Neural crest cell (in vitro differentiated cells): Measurements from ENCODE around the gene TWF2. TPM values are rescaled to one million over a fixed set of nuclear protein-coding genes. Genes with fewer than 3 reads are reported as not detected.
"Not testable (repeated sequence)": the region's sequence is repeated elsewhere in the genome, so short reads cannot be mapped to it uniquely, and the experiment has no call there.

Source experiments
- DNase-seq: peaks from one replicate; pipeline ENCODE4 v3.0.0; 2021; ENCODE audit warnings: low read depth, mixed read lengths, low spot score
- H3K27ac Mint-ChIP-seq: one replicate; pipeline ENCODE4 v1.8.0; 2021; ENCODE audit warnings: mild to moderate bottlenecking, mixed read lengths; ENCODE audit not compliant: unreplicated experiment
- H3K27me3 Mint-ChIP-seq: 2 replicates; pipeline ENCODE4 v1.8.0; 2021; ENCODE audit warnings: low read depth, mild to moderate bottlenecking, mixed read lengths
- H3K36me3 Mint-ChIP-seq: 2 replicates; pipeline ENCODE4 v1.8.0; 2021; ENCODE audit warnings: low read depth, mild to moderate bottlenecking, mixed read lengths
- H3K4me1 Mint-ChIP-seq: 2 replicates; pipeline ENCODE4 v1.8.0; 2021; ENCODE audit warnings: mixed read lengths
- H3K4me3 Mint-ChIP-seq: one replicate; pipeline ENCODE4 v1.8.0; 2021; ENCODE audit warnings: mild to moderate bottlenecking, mixed read lengths
- H3K9me3 Mint-ChIP-seq: 2 replicates; pipeline ENCODE4 v1.8.0; 2021; ENCODE audit warnings: mixed read lengths
- long read RNA-seq: library from polyadenylated mRNA; unstranded; transcript quantifications from one replicate; pipeline ENCODE4 v2.0.0, GENCODE V29; 2020
- total RNA-seq: library from RNA; stranded (reverse); gene quantifications from 2 replicates; pipeline ENCODE4 v1.2.1, GENCODE V29; 2021
- TF ChIP-seq, protein P1 (sequence below): fragments of 200-600 bp; sonication (generic); conservative IDR thresholded peaks from 2 replicates; pipeline ENCODE4 v1.5.0; 2021; ENCODE audit warnings: antibody characterized with exemption, mild to moderate bottlenecking

The TWF2 gene
- total RNA-seq: 30.7 and 31.7 TPM in 2 replicates
- long read RNA-seq, transcript TWF2-201 (9 exons, 1,718 nt): major isoform, 18 of 19 reads
- long read RNA-seq, partial matches to known transcripts: 0 of 19 reads
- long read RNA-seq, other reads (novel, unspliced or antisense): 1 of 19 reads

DNA sequence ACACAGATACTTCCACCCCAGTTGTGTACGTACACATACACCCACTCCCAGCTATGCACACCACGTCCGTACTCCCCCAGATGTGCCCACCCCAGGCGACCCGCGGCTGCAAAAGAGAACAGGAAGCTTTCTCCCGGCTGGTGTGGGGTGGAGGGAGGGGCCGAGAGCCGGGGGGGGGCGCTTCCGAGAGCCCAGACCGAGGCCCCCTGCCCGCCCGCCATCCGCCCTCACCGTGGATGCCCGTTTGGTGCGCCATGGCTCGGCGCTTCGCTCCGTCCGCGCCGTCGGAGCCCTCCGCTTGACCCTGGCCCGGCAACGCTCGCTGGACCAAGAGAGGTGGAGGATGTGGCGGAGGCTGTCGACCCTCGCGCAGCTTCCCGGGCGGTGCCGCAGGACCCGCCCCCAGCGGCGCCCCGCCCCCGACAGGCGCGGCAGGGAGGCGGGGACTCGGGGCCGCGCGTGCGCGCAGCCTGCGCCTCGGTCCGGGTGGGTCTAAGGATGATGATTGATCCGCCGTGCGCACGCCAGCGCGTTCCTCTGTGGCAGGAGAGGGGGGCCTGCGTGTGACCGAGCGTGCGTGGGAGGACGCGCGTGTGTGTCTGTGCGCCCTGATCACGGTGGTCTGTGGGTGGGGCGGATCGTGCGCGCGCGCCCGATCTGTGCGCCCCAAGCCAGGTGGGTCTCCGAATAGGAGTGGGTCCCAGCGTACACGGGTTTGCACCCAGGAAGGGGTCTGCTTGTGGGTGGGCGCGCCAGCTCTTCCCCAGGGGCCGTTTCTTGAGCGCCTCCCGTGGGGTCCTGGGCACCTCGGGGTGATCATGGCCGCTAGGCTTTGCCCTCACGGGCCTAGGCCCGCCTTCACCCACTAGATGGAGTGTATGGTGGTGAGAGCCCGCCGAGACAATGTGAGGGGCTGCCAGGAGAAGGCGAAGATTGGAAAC is at the start of gene TWF2:
Gene TWF2, minus strand, starts transcription at position 398 of the 941 bp plus-strand sequence. Its CDS starts 142 bp downstream, at position 256.
- Mint-ChIP-seq H3K27me3 (peaks cover 13% of the 10 kb centered on the region), H3K4me3 (peak within 1 kb of the TSS; percentile 97), H3K36me3 (no peaks in the 10 kb centered on the region), H3K27ac (peak within 1 kb of the TSS; percentile 84), H3K9me3 (peaks cover 2% of the 10 kb centered on the region), H3K4me1 (peaks cover 27% of the 10 kb centered on the region)
- TF ChIP-seq, protein P1, sequence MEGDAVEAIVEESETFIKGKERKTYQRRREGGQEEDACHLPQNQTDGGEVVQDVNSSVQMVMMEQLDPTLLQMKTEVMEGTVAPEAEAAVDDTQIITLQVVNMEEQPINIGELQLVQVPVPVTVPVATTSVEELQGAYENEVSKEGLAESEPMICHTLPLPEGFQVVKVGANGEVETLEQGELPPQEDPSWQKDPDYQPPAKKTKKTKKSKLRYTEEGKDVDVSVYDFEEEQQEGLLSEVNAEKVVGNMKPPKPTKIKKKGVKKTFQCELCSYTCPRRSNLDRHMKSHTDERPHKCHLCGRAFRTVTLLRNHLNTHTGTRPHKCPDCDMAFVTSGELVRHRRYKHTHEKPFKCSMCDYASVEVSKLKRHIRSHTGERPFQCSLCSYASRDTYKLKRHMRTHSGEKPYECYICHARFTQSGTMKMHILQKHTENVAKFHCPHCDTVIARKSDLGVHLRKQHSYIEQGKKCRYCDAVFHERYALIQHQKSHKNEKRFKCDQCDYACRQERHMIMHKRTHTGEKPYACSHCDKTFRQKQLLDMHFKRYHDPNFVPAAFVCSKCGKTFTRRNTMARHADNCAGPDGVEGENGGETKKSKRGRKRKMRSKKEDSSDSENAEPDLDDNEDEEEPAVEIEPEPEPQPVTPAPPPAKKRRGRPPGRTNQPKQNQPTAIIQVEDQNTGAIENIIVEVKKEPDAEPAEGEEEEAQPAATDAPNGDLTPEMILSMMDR: peak; percentile 53
- DNase-seq: peak; percentile 76

- H3K4me3 Mint-ChIP-seq: peak overlapping the region; percentile 99
- no peak overlapping the region for H3K27ac Mint-ChIP-seq
- H3K9me3 Mint-ChIP-seq: no peaks in the 10 kb centered on the region
- TF ChIP-seq, protein P1: no peak
- H3K4me1 Mint-ChIP-seq: peaks cover 10% of the 10 kb centered on the region
- no peak for DNase-seq
- no peaks in the 10 kb centered on the region for H3K27me3 Mint-ChIP-seq
- H3K36me3 Mint-ChIP-seq: no peaks in the 10 kb centered on the region
These were observed 49.7 kb upstream of the TWF2 start for GRCh38 chr3:52288674-52289073.

DNA sequence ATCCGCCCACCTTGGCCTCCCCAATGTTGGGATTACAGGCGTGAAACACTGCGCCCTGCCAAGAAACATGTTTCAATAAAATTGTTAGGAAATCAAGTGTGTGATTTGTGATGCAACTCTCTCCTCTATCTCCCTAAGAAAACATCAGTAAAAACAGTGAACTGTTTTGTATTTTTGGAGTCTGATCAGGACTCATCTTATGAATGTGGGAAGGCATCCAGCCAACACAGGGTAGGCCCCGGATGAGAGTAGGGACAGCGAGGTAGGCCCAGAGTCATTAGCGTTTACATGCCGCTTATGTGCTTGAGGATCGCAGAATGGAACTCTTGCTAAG is 47.8 kb upstream of the TWF2 start:
- Mint-ChIP-seq H3K4me1 (peaks cover 10% of the 10 kb centered on the region), H3K4me3 (peak overlapping the region; percentile 99), H3K27ac (peak overlapping the region; percentile 96), H3K27me3 (no peaks in the 10 kb centered on the region), H3K9me3 (no peaks in the 10 kb centered on the region), H3K36me3 (no peaks in the 10 kb centered on the region)
- TF ChIP-seq, protein P1: no peak
- DNase-seq: no peak

DNA sequence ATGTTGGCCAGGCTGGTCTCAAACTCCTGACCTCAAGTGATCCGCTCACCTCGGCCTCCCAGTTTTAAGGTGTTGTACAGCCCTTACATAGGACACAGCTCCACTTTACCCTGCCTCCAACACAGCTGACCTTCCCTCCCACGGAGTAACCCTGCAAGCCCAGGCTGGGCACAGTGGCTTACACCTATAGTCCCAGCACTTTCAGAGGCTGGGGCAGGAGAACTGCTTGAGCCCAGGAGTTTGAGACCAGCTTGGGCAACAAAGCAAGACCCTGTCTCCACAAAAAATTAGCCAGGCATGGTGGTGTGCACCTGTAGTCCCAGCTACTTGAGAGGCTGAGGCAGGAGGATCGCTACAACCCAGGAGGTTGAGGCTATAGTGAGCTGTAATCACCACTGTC is 45.1 kb upstream of the TWF2 start:
- H3K4me3 Mint-ChIP-seq: peak overlapping the region; percentile 41
- not testable (repeated sequence) for H3K27ac Mint-ChIP-seq, DNase-seq, H3K36me3 Mint-ChIP-seq, H3K9me3 Mint-ChIP-seq, H3K27me3 Mint-ChIP-seq
- peaks cover 24% of the 10 kb centered on the region for H3K4me1 Mint-ChIP-seq

DNA sequence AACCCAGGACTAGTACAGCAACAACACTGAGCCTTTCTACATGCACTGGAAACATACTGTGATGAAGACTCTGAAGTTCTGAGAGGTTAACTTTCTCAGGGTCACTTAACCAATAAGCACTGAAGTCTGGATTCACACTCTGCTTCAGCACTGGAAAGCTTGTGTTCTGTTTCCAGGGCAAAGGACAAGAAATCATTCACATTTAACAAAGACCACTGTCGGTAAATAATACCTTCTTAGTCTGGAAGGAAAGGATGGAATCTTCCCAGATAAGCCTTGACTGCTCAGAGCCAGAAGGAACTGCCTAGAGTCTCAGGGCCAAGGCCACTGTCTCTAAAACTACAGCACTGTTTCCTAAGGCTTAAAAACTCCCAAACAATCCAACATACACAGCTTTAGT is 44.3 kb upstream of the TWF2 start:
- no peaks in the 10 kb centered on the region for H3K9me3 Mint-ChIP-seq
- H3K4me1 Mint-ChIP-seq: peaks cover 24% of the 10 kb centered on the region
- no peak overlapping the region for H3K27ac Mint-ChIP-seq
- TF ChIP-seq, protein P1: no peak
- no peaks in the 10 kb centered on the region for H3K27me3 Mint-ChIP-seq
- peak overlapping the region; percentile 72 for H3K4me3 Mint-ChIP-seq
- no peak for DNase-seq
- no peaks in the 10 kb centered on the region for H3K36me3 Mint-ChIP-seq
